Activated T-helper 2 cell treated with anti-CD3 and anti-CD28 coated beads, Interferon-gamma antibody, Interleukin-2, Interleukin-4, amounts not matched to agents 10 μg/mL and 5 μg/mL and 100 μg/mL, durations not matched to agents 14 hours and 24 hours and 36 hours (primary cell): ENCODE data around the gene BCAS1. TPM values are rescaled to one million over a fixed set of nuclear protein-coding genes. Genes with fewer than 3 reads are reported as not detected.

ENCODE experiments used
- DNase-seq: peaks from one replicate; pipeline ENCODE4 v3.0.0; 2021; ENCODE audit warnings: low spot score
- H3K27ac Mint-ChIP-seq: one replicate; pipeline ENCODE4 v1.8.0; 2021; ENCODE audit warnings: mixed read lengths
- H3K27me3 Mint-ChIP-seq: one replicate; pipeline ENCODE4 v1.8.0; 2021; ENCODE audit warnings: low read depth, mixed read lengths
- H3K36me3 Mint-ChIP-seq: one replicate; pipeline ENCODE4 v1.8.0; 2021; ENCODE audit warnings: low read depth, mixed read lengths
- H3K4me1 Mint-ChIP-seq: one replicate; pipeline ENCODE4 v1.8.0; 2021; ENCODE audit warnings: low read depth, mixed read lengths
- H3K4me3 Mint-ChIP-seq: one replicate; pipeline ENCODE4 v1.8.0; 2021; ENCODE audit warnings: low read depth, mild to moderate bottlenecking, moderate library complexity, mixed read lengths
- H3K9me3 Mint-ChIP-seq: one replicate; pipeline ENCODE4 v1.8.0; 2021; ENCODE audit warnings: mixed read lengths
- intact Hi-C: fragments of 100-400 bp; cut with micrococcal nuclease; formaldehyde crosslinking; loops from one replicate; pipeline ENCODE4 v1.15.1; 2023
- total RNA-seq: library from RNA; stranded (reverse); gene quantifications from 2 replicates; pipeline ENCODE4 v1.2.3, GENCODE V29; 2022

BCAS1 gene
- total RNA-seq, 1 donor from 2014 or later = not detected

DNA sequence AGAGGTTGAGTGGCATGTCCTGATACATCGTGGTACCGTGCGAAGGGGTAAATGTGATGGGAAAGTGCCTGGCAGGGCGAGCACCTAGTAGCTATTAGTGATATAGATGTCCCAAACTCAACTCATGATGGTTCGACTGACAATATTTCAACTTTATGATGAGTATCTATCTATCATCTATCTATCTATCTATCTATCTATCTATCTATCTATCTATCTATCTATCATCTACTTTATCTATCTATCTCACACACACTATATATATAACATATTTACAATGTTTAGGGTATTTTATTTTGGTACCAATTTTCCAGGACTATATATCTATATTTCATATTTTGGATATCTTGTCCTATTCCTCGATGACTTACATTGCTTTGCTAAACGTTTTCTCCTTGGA lies 5.5 kb downstream of the BCAS1 start:
- H3K27ac Mint-ChIP-seq = no peak overlapping the region
- no peak overlapping the region for H3K4me3 Mint-ChIP-seq
- intact Hi-C loops = loop anchor here (5.0 kb wide), 2 partner anchors 123 to 488 kb away; no protein-coding TSS in a partner anchor
- DNase-seq = no peak
- no peaks in the 10 kb centered on the region for H3K9me3 Mint-ChIP-seq
- peaks cover 7% of the 10 kb centered on the region for H3K4me1 Mint-ChIP-seq
- no peaks in the 10 kb centered on the region for H3K27me3 Mint-ChIP-seq
- H3K36me3 Mint-ChIP-seq = no peaks in the 10 kb centered on the region

DNA sequence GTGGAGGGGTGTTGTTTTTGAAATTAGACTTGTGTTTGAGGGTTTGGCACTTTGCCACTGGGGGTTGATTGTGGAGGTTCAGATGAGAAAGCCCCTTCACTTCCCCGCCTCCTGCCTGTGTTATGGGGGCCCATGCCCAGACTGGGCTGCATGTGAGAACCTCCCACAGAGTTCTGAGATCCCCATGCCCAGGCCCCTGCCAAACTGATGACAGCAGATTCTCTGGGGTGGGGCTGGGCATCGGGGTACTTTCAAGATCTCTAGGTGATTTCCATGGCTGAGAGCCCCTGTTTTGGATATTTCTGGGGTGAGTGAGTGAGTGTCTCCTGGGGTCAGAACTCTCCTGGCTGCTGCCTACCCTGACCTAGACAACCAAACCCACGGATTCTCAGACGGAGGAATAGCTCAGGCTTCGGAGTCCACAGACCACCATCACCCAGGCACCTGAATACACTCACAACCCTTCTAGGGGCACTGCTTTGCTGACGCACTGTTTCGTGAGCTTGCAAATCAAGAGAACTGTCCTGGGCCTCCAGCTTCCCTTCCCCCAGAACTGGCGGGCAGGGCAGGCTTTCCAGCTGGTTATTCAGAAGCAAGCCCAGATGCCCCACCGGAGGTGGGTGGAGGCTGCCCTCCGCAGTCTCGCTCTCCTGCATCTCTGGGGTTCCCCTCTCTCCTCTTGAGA lies 6.3 kb downstream of the BCAS1 start:
- no peak for DNase-seq
- intact Hi-C loops = loop anchor here (5.0 kb wide), 2 partner anchors 122 to 487 kb away; no protein-coding TSS in a partner anchor
- H3K27me3 Mint-ChIP-seq = no peaks in the 10 kb centered on the region
- no peaks in the 10 kb centered on the region for H3K36me3 Mint-ChIP-seq
- peaks cover 7% of the 10 kb centered on the region for H3K4me1 Mint-ChIP-seq
- no peak overlapping the region for H3K27ac Mint-ChIP-seq
- H3K9me3 Mint-ChIP-seq = no peaks in the 10 kb centered on the region
- H3K4me3 Mint-ChIP-seq = no peak overlapping the region

DNA sequence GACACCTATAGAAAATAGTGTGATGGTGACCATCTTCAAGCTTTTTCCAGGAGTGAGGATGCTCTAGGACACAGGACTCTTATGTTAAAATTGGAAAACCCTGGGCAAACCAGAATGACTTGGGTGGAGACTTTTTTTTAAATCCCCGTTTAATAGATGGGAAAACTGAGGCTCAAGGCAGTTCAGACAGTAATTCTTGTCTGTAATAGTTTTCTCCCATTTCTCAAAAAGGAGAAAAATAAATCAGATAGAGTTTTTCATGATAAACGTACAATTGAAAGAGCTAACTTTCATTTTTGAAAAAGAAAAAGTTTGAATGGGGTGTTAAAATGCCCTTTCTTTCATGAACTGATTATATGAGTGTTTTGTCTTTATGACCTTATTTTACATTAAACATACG lies 6.8 kb downstream of the BCAS1 start:
- no peak overlapping the region for H3K27ac Mint-ChIP-seq
- no peaks in the 10 kb centered on the region for H3K9me3 Mint-ChIP-seq
- no peak overlapping the region for H3K4me3 Mint-ChIP-seq
- no peaks in the 10 kb centered on the region for H3K27me3 Mint-ChIP-seq
- no peaks in the 10 kb centered on the region for H3K36me3 Mint-ChIP-seq
- peaks cover 7% of the 10 kb centered on the region for H3K4me1 Mint-ChIP-seq
- intact Hi-C loops = loop anchor here (5.0 kb wide), 2 partner anchors 121 to 486 kb away; no protein-coding TSS in a partner anchor
- no peak for DNase-seq

DNA sequence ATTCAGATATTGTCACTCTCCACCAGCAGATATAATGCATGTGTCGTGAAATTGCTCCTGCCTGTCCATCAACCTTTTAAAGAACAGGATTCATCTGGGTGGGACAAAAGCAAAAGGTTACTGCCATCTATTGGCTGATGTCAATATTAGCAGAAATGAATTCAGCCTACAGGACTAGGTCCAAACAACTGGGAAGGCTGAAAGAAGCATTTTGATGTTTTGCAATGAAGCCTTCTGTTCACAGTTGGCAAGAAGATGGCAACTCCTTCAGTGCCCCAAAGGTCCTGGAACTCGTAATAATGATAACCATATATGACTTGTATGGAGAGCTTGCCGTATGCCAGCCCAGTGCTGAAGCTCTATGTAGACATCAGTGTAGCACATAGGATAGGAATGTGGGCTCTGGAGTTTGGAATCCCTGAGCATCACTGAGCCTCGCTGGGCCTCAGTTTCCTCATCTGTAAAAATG lies 7.5 kb downstream of the BCAS1 start:
- H3K27me3 Mint-ChIP-seq = no peaks in the 10 kb centered on the region
- no peak overlapping the region for H3K4me3 Mint-ChIP-seq
- intact Hi-C loops = loop anchor here (5.0 kb wide), 2 partner anchors 121 to 486 kb away; no protein-coding TSS in a partner anchor
- H3K36me3 Mint-ChIP-seq = no peaks in the 10 kb centered on the region
- no peak for DNase-seq
- peaks cover 11% of the 10 kb centered on the region for H3K4me1 Mint-ChIP-seq
- no peak overlapping the region for H3K27ac Mint-ChIP-seq
- H3K9me3 Mint-ChIP-seq = no peaks in the 10 kb centered on the region

DNA sequence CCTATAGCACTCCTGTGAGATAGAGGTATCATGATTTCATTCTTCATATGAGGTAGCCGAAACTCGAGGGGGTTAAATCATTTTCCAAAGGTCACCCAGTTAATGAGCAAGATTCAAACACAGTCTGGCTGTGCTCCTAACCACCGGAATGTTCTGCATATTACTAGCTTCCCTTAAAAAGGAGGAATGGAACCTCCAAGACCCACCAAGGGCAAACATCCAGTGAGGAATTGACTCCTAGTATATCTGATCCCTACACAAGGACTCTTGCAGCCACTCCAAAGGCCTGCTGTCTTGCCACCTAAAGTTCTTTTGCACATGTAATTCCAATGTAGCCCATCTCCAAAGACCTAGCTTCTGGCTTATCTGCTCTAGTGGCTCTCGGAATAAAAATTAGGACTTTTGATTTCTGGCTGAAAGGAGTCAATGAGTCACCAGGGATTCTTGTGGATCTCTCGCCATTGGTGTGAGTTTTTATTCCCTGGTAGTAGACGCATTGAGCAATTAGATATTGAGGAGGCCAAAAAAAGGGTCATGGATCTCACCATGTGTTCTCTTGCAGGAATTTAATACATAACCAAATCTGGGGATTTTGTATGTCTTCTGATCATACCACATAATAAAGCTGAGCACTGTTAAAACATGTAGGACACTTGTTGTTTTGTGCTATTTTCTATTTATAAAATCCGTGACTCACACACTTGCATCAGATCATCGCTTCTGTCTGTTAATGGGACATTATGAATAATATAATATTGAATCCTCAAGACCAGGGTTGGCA lies 9.1 kb downstream of the BCAS1 start:
- no peak for DNase-seq
- Mint-ChIP-seq H3K9me3 (no peaks in the 10 kb centered on the region), H3K27me3 (no peaks in the 10 kb centered on the region), H3K27ac (no peak overlapping the region), H3K4me3 (no peak overlapping the region), H3K4me1 (peaks cover 5% of the 10 kb centered on the region), H3K36me3 (no peaks in the 10 kb centered on the region)
- intact Hi-C loops = loop anchor here (5.0 kb wide), 2 partner anchors 119 to 484 kb away; no protein-coding TSS in a partner anchor

DNA sequence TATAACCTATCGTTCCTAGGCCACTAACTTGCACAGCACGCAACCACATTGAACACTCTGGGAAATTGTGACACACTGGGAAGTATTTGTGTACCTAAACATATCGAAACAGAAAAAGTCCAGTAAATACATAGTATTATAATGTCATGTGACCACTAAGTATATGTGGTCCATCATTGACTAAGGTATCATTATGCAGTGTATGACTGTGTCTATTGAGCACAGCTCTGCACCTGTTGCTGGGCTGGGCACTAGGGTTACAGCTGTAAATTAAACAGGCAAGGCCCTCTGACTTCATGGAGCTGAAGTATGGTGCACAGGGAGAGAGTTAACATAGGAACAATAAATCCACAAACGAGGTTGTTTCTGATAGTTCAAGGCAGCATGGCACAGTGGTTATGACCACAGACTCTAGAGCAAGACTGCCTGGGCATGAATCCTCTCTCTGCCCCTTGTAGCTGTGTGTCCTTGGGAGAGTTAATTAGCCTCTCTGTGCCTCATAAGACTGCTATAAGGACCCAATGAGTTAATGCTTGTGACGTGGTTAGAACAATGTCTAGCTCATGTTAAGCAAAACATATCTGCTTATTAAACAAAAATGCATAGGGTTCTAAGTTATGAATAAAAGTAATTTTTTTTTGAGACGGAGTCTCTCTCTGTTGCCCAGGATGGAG lies 10.6 kb downstream of the BCAS1 start:
- Mint-ChIP-seq H3K27ac (no peak overlapping the region), H3K9me3 (no peaks in the 10 kb centered on the region), H3K4me3 (no peak overlapping the region), H3K27me3 (no peaks in the 10 kb centered on the region), H3K4me1 (peaks cover 5% of the 10 kb centered on the region), H3K36me3 (no peaks in the 10 kb centered on the region)
- intact Hi-C loops = loop anchor here (5.0 kb wide), 2 partner anchors 118 to 483 kb away; no protein-coding TSS in a partner anchor
- DNase-seq = no peak

DNA sequence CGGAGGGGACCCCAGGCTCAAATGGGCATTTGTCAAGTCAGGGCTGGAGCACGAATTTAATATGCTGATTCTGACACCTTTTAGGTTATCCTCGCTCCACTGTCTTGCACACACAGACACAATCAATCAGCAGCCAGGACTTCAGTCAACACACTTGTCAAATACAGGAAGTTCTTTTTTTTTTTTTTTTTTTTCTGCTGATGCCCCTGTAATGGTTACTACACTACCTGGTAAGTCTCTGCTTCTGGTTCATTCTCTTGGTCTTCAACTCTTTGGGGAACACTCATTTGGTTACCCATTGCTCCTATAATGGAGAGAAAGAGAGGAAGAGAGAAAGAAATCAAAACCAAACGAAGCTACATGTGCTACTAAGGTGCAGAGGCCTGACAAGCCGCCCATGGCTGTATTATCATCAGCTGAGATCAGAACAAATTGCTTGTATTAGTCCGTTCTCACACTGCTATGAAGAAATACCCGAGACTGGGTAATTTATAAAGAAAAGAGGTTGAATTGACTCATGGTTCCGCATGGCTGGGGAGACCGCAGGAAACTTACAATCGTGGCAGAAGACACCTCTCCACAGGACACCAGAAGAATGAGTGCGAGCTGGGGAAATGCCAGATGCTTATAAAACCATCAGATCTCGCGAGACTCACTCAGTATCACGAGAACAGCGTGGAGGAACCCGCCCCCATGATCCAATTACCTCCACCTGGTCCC lies 11.8 kb downstream of the BCAS1 start:
- no peaks in the 10 kb centered on the region for H3K36me3 Mint-ChIP-seq
- intact Hi-C loops = no loop called here
- no peaks in the 10 kb centered on the region for H3K9me3 Mint-ChIP-seq
- no peak for DNase-seq
- no peak overlapping the region for H3K4me3 Mint-ChIP-seq
- H3K27ac Mint-ChIP-seq = no peak overlapping the region
- peaks cover 5% of the 10 kb centered on the region for H3K4me1 Mint-ChIP-seq
- H3K27me3 Mint-ChIP-seq = no peaks in the 10 kb centered on the region

DNA sequence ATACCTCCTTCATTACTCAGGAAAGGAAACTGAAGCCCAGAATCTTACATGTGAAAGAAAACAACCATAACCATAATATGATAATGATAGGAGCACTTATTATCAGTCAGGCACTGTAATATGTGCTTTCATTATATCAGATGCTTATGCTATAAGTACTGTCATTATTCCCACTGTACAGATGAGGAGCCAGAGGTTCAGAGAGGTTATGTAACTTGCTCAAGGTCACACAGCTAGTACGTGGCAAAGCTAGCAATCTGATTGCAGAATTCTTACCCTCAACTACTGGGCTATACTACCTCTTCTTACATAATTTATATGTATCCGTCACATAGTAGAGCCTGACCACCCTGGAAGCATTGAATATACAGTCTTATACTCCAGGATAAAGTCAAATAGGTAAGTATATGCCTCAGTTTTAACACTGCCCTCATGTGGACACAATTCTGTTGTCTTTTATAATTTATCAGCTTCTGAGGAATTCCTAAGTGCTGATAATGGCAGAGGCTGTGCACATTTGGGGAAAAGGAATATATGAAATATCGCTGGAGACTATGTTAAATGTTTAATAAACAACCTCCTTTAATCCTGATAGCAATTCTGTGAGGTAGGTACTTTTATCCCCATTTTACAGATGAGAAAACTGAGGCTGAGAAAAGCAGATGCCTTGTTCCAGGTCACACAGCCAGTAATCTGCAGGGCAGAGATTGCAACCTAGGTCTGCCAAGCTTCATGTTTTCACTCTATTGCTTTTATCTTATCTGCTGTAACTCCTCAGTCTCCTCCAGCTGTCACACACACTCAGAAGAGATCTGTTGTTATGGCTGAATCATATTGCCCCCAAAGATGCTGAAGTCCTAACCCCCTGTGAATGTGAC lies 13.4 kb downstream of the BCAS1 start:
- no peaks in the 10 kb centered on the region for H3K27me3 Mint-ChIP-seq
- no peak overlapping the region for H3K27ac Mint-ChIP-seq
- intact Hi-C loops = no loop called here
- H3K4me1 Mint-ChIP-seq = peaks cover 5% of the 10 kb centered on the region
- no peaks in the 10 kb centered on the region for H3K9me3 Mint-ChIP-seq
- DNase-seq = no peak
- no peaks in the 10 kb centered on the region for H3K36me3 Mint-ChIP-seq
- no peak overlapping the region for H3K4me3 Mint-ChIP-seq

DNA sequence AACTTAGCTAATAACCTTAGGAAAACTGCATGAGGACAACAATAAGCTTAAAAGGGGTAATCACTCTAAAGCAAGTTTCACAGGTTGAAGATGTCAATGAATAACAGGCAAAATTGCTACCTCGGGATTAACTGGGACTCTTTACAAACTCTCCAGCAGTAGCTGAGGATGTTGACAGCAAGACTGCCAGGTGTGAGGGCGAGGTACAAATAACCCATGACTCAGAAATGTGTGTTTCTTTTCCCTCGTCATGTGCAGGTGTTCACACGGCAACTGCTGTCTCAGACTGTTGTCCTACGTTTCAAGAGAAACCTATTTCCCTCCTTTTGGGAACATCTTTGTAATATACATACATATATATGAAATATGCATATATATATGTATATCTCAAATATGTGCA lies 15.9 kb downstream of the BCAS1 start:
- intact Hi-C loops = no loop called here
- Mint-ChIP-seq H3K4me3 (no peak overlapping the region), H3K4me1 (peaks cover 5% of the 10 kb centered on the region), H3K27me3 (no peaks in the 10 kb centered on the region), H3K9me3 (no peaks in the 10 kb centered on the region), H3K27ac (no peak overlapping the region), H3K36me3 (no peaks in the 10 kb centered on the region)
- DNase-seq = no peak

DNA sequence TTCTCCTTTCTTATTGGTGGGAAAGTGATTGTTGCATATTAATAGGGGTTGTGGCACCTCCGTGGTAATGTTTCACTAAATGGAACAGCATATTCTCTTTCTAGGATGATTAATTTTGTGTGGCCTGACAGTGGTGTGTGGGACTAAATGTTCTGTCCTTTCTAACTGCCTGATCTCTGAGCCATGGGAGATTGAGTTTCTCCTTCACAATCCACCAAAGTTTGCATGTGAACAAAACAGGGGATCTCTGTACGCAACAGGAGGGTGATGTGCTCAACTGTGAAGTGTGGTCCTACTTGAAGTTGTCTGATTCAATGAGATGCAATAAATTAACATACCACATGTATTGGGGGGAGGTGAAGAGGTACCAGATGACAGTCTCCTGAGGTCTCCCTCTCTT lies 19.3 kb downstream of the BCAS1 start:
- Mint-ChIP-seq H3K4me3 (no peak overlapping the region), H3K9me3 (peaks cover 9% of the 10 kb centered on the region), H3K27ac (no peak overlapping the region), H3K36me3 (no peaks in the 10 kb centered on the region), H3K4me1 (peaks cover 11% of the 10 kb centered on the region), H3K27me3 (no peaks in the 10 kb centered on the region)
- DNase-seq = no peak
- intact Hi-C loops = no loop called here

DNA sequence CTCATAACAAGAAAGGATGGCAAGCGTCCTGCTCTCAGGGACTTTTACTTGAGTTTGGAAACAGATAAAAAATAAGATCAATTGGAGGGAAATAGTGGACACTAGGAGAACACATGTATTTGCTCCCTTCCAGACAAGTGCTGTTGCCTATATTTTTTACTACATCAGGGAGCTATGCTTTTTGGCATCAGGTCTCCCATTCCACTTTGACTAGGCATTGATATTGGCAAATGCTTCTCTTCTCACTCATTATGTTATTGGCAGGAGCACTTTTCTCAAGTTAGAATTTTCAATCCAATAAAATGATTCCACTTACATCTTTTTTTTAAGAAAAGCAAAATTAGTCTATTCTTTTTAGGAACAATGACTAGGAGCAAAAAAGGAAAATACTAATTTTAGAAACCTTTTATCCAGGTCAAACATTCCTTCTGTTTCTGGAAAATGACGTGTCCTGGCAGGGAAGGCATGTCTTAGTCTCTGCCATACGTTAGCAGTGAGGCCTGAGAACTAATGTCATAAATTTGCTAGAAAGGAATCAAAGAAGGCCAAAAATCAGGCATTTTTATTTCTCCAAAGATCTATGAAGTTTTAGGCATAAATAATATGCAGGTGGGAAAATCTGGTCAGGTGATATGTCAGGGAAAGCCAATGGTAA lies 21.4 kb downstream of the BCAS1 start:
- DNase-seq = no peak
- no peak overlapping the region for H3K27ac Mint-ChIP-seq
- H3K4me3 Mint-ChIP-seq = no peak overlapping the region
- H3K4me1 Mint-ChIP-seq = peaks cover 17% of the 10 kb centered on the region
- no peaks in the 10 kb centered on the region for H3K27me3 Mint-ChIP-seq
- no peaks in the 10 kb centered on the region for H3K36me3 Mint-ChIP-seq
- H3K9me3 Mint-ChIP-seq = peaks cover 13% of the 10 kb centered on the region
- intact Hi-C loops = no loop called here
